HG02938 (cell line): Measurements from ENCODE around the gene PA2G4.
"Not testable (repeated sequence)": the region's sequence is repeated elsewhere in the genome, so short reads cannot be mapped to it uniquely, and the experiment has no call there.

ENCODE experiments used
- ATAC-seq: cut with Tn5 transposase; IDR thresholded peaks from one replicate; pipeline ENCODE4 v1.9.1; 2021; ENCODE audit warnings: mild to moderate bottlenecking, moderate library complexity; ENCODE audit not compliant: unreplicated experiment

Gene PA2G4

GRCh38 chr12:56098592-56098991 is 5.8 kb upstream of the PA2G4 start:
- no peak for ATAC-seq

GRCh38 chr12:56099787-56100186 is 4.6 kb upstream of the PA2G4 start:
- ATAC-seq: no peak

- no peak for ATAC-seq
These were observed 3.3 kb upstream of the PA2G4 start for GRCh38 chr12:56101045-56101444.

- ATAC-seq: no peak
These were observed 1.7 kb upstream of the PA2G4 start for GRCh38 chr12:56102683-56103065.

- ATAC-seq: no peak
These were observed 1.2 kb upstream of the PA2G4 start for GRCh38 chr12:56103066-56103711.

- no peak for ATAC-seq
These were observed 593 bp upstream of the PA2G4 start for GRCh38 chr12:56103823-56104108.

- ATAC-seq: peak; percentile 11
These were observed 653 bp downstream of the PA2G4 start for GRCh38 chr12:56104815-56105608.

- ATAC-seq: no peak
These were observed 1.2 kb downstream of the PA2G4 start for GRCh38 chr12:56105609-56105902.

- no peak for ATAC-seq
These were observed 2.9 kb downstream of the PA2G4 start for GRCh38 chr12:56107242-56107641.

- ATAC-seq: no peak
These were observed 6.2 kb downstream of the PA2G4 start for GRCh38 chr12:56110571-56110970.

GRCh38 chr12:56114084-56114483 is 9.7 kb downstream of the PA2G4 start:
- ATAC-seq: no peak

- ATAC-seq: no peak
These were observed 11.0 kb downstream of the PA2G4 start for GRCh38 chr12:56115329-56115728.

GRCh38 chr12:56116267-56117081 is 12.1 kb downstream of the PA2G4 start, which contains the start of gene RPL41:
Gene RPL41 (plus strand): TSS chr12:56116633.
- ATAC-seq: peak; percentile 37

- ATAC-seq: not testable (repeated sequence)
These were observed 12.8 kb downstream of the PA2G4 start for GRCh38 chr12:56117082-56117706.

- peak; percentile 75 for ATAC-seq
These were observed 13.7 kb downstream of the PA2G4 start, which contains the start of gene ZC3H10 for GRCh38 chr12:56117778-56118687. Gene ZC3H10 (plus strand): TSS chr12:56118266. CDS start chr12:56120563, 2,297 bp downstream.

GRCh38 chr12:56118688-56119357 is 14.5 kb downstream of the PA2G4 start:
- no peak for ATAC-seq

- ATAC-seq: no peak
These were observed 15.0 kb downstream of the PA2G4 start for GRCh38 chr12:56119361-56119796.

- ATAC-seq: no peak
These were observed 15.9 kb downstream of the PA2G4 start for GRCh38 chr12:56120158-56120846.

- no peak for ATAC-seq
These were observed 17.0 kb downstream of the PA2G4 start for GRCh38 chr12:56121204-56121870.
